ENCODE measurements around the gene SLC31A1.

Gene SLC31A1

GRCh38 chr9:113205432-113205831, 15.9 kb upstream of the SLC31A1 start:
- no peak for TF ChIP-seq SUZ12 (IDR thresholded peaks at IDR 0.05; ENCODE audit: extremely low read depth, insufficient read depth, insufficient read length)
- no peak for TF ChIP-seq ZNF274 (IDR thresholded peaks at IDR 0.05; ENCODE audit: low read depth, low read length)
- TF ChIP-seq YY1 (IDR thresholded peaks at IDR 0.05; ENCODE audit: insufficient read depth, insufficient read length) = no peak
- H3K9me3 ChIP-seq (ENCODE audit: insufficient read depth, low read length) = no peaks in the 10 kb centered on the region
- H3K4me3 ChIP-seq (ENCODE audit: insufficient read length, low read depth) = no peak overlapping the region
- no peak overlapping the region for H3K9ac ChIP-seq (ENCODE audit: insufficient read length, low read depth)
- no peaks in the 10 kb centered on the region for H3K4me1 ChIP-seq (ENCODE audit: insufficient read depth, insufficient read length)
- no peak for DNase-seq (ENCODE audit: low read depth, low spot score)
- H3K27me3 ChIP-seq (ENCODE audit: insufficient read depth, insufficient read length) = no peaks in the 10 kb centered on the region
- H3K36me3 ChIP-seq (ENCODE audit: insufficient read depth, insufficient read length, low read length) = peaks cover 46% of the 10 kb centered on the region

GRCh38 chr9:113205861-113206260, 15.5 kb upstream of the SLC31A1 start:
- Histone ChIP-seq H3K36me3 (ENCODE audit: insufficient read depth, insufficient read length, low read length) (peaks cover 50% of the 10 kb centered on the region), H3K4me1 (ENCODE audit: insufficient read depth, insufficient read length) (no peaks in the 10 kb centered on the region), H3K9me3 (ENCODE audit: insufficient read depth, low read length) (no peaks in the 10 kb centered on the region), H3K27me3 (ENCODE audit: insufficient read depth, insufficient read length) (no peaks in the 10 kb centered on the region), H3K9ac (ENCODE audit: insufficient read length, low read depth) (no peak overlapping the region), H3K4me3 (ENCODE audit: insufficient read length, low read depth) (no peak overlapping the region)
- no peak for TF ChIP-seq ZNF274 (IDR thresholded peaks at IDR 0.05; ENCODE audit: low read depth, low read length)
- no peak for TF ChIP-seq YY1 (IDR thresholded peaks at IDR 0.05; ENCODE audit: insufficient read depth, insufficient read length)
- no peak for TF ChIP-seq SUZ12 (IDR thresholded peaks at IDR 0.05; ENCODE audit: extremely low read depth, insufficient read depth, insufficient read length)
- DNase-seq (ENCODE audit: low read depth, low spot score) = no peak

DNA sequence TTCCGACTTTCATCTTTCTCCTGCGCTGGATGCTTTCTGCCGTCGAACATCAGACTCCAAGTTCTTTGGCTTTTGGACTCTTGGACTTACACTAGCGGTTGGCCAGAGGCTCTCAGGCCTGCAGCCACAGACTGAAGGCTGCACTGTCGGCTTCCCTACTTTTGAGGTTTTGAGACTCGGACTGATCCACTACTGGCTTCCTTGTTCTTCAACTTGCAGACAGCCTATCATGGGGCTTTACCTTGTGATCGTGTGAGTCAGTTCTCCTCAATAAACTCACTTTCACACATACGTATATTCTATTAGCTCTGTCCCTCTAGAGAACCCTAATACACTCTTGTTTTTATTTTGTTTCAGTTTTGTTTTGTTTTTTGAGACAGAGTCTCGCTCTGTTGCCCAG, 10.5 kb upstream of the SLC31A1 start:
- Histone ChIP-seq H3K36me3 (ENCODE audit: insufficient read depth, insufficient read length, low read length) (peaks cover 42% of the 10 kb centered on the region), H3K27me3 (ENCODE audit: insufficient read depth, insufficient read length) (no peaks in the 10 kb centered on the region), H3K9me3 (ENCODE audit: insufficient read depth, low read length) (no peaks in the 10 kb centered on the region), H3K9ac (ENCODE audit: insufficient read length, low read depth) (no peak overlapping the region), H3K4me3 (ENCODE audit: insufficient read length, low read depth) (no peak overlapping the region), H3K4me1 (ENCODE audit: insufficient read depth, insufficient read length) (no peaks in the 10 kb centered on the region)
- no peak for DNase-seq (ENCODE audit: low read depth, low spot score)
- no peak for TF ChIP-seq ZNF274 (IDR thresholded peaks at IDR 0.05; ENCODE audit: low read depth, low read length)
- TF ChIP-seq SUZ12 (IDR thresholded peaks at IDR 0.05; ENCODE audit: extremely low read depth, insufficient read depth, insufficient read length) = no peak
- no peak for TF ChIP-seq YY1 (IDR thresholded peaks at IDR 0.05; ENCODE audit: insufficient read depth, insufficient read length)

DNA sequence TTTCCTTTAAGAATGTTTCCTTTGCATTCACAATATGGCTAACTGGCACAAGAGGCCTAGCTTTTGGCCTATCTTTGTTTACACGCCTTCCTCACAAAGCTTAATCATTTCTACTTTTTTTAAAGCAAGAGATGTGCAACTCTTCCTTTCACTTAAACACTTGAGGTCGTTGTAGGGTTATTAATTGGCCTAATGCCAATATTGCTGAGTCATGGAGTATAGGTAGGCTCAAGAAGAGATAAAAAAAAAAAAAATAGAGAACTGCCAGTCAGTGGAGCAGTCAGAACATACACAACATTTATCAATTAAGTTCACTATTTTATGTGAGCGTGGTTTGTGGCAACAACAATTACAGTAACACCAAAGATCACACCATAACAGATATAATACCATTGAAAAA, 6.2 kb upstream of the SLC31A1 start:
- H3K9me3 ChIP-seq (ENCODE audit: insufficient read depth, low read length) = no peaks in the 10 kb centered on the region
- no peak for DNase-seq (ENCODE audit: low read depth, low spot score)
- no peak overlapping the region for H3K9ac ChIP-seq (ENCODE audit: insufficient read length, low read depth)
- no peak for TF ChIP-seq YY1 (IDR thresholded peaks at IDR 0.05; ENCODE audit: insufficient read depth, insufficient read length)
- no peak for TF ChIP-seq ZNF274 (IDR thresholded peaks at IDR 0.05; ENCODE audit: low read depth, low read length)
- TF ChIP-seq SUZ12 (IDR thresholded peaks at IDR 0.05; ENCODE audit: extremely low read depth, insufficient read depth, insufficient read length) = no peak
- no peaks in the 10 kb centered on the region for H3K27me3 ChIP-seq (ENCODE audit: insufficient read depth, insufficient read length)
- no peaks in the 10 kb centered on the region for H3K4me1 ChIP-seq (ENCODE audit: insufficient read depth, insufficient read length)
- H3K4me3 ChIP-seq (ENCODE audit: insufficient read length, low read depth) = no peak overlapping the region
- peaks cover 26% of the 10 kb centered on the region for H3K36me3 ChIP-seq (ENCODE audit: insufficient read depth, insufficient read length, low read length)

- peaks cover 16% of the 10 kb centered on the region for H3K36me3 ChIP-seq (ENCODE audit: insufficient read depth, insufficient read length, low read length)
- H3K9ac ChIP-seq (ENCODE audit: insufficient read length, low read depth) = no peak overlapping the region
- H3K9me3 ChIP-seq (ENCODE audit: insufficient read depth, low read length) = no peaks in the 10 kb centered on the region
- no peaks in the 10 kb centered on the region for H3K27me3 ChIP-seq (ENCODE audit: insufficient read depth, insufficient read length)
- no peak overlapping the region for H3K4me3 ChIP-seq (ENCODE audit: insufficient read length, low read depth)
- TF ChIP-seq YY1 (IDR thresholded peaks at IDR 0.05; ENCODE audit: insufficient read depth, insufficient read length) = no peak
- TF ChIP-seq ZNF274 (IDR thresholded peaks at IDR 0.05; ENCODE audit: low read depth, low read length) = no peak
- no peak for TF ChIP-seq SUZ12 (IDR thresholded peaks at IDR 0.05; ENCODE audit: extremely low read depth, insufficient read depth, insufficient read length)
- H3K4me1 ChIP-seq (ENCODE audit: insufficient read depth, insufficient read length) = no peaks in the 10 kb centered on the region
- no peak for DNase-seq (ENCODE audit: low read depth, low spot score)
Measured at GRCh38 chr9:113216406-113216805, 4.9 kb upstream of the SLC31A1 start.

DNA sequence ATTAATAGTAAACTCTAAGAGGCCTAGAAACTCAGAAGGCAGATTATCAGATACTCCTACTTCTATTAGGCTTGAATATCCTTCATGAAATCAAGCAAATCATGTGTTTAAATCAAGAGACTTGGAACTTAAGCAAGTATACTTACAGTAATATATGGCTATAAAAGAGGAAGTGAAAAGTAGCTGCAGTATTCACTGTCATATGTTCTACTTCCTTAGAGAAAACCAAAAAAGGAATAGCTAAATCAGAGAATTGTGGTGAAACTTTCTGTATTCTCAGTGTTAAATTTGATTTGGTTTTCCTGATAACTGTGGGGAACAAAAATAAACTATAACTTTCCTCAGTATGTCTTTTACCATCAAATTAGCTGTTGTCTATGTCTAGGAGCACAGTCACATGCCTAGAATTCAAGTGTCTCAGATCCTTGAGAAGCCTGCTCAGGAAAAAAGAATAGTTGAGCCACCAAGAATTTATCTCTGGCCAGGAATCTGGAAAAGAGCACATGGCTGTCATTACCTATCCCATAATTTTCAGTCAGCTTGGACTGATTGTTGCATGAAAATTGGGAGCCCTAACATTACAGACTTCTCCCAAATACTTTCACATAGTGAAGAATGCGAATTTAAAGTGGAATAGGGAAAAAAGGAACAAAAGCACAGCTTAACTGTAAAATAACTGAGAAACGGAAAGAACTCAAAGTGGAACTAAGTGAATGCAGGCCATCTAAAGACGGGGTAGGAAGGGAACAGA, 2.0 kb upstream of the SLC31A1 start:
- H3K36me3 ChIP-seq (ENCODE audit: insufficient read depth, insufficient read length, low read length) = peaks cover 16% of the 10 kb centered on the region
- no peaks in the 10 kb centered on the region for H3K4me1 ChIP-seq (ENCODE audit: insufficient read depth, insufficient read length)
- DNase-seq (ENCODE audit: low read depth, low spot score) = no peak
- H3K9ac ChIP-seq (ENCODE audit: insufficient read length, low read depth) = no peak overlapping the region
- H3K27me3 ChIP-seq (ENCODE audit: insufficient read depth, insufficient read length) = no peaks in the 10 kb centered on the region
- no peaks in the 10 kb centered on the region for H3K9me3 ChIP-seq (ENCODE audit: insufficient read depth, low read length)
- H3K4me3 ChIP-seq (ENCODE audit: insufficient read length, low read depth) = no peak overlapping the region
- no peak for TF ChIP-seq YY1 (IDR thresholded peaks at IDR 0.05; ENCODE audit: insufficient read depth, insufficient read length)
- no peak for TF ChIP-seq ZNF274 (IDR thresholded peaks at IDR 0.05; ENCODE audit: low read depth, low read length)
- TF ChIP-seq SUZ12 (IDR thresholded peaks at IDR 0.05; ENCODE audit: extremely low read depth, insufficient read depth, insufficient read length) = no peak

DNA sequence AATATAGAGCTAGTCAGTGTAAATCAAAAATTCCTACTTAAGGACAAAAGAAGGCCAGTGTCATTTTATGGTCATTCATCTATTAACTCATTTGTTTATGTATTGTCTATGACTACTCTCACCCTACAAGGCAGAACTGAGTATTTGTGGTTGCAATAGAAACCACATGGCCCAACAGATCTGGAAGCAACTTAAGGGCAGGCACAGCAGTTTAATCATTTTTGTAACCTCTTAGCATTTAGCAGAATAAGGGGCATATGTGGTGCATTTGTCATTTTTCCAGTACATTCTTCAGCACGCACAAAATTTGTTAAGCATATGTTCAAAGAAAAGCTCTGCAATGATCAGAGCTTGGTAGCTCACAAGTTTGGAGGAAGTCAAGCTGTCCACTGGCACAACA, 1.4 kb upstream of the SLC31A1 start:
- Histone ChIP-seq H3K36me3 (ENCODE audit: insufficient read depth, insufficient read length, low read length) (peaks cover 20% of the 10 kb centered on the region), H3K27me3 (ENCODE audit: insufficient read depth, insufficient read length) (no peaks in the 10 kb centered on the region), H3K9ac (ENCODE audit: insufficient read length, low read depth) (peak overlapping the region; percentile 93), H3K4me3 (ENCODE audit: insufficient read length, low read depth) (peak overlapping the region; percentile 85), H3K9me3 (ENCODE audit: insufficient read depth, low read length) (no peaks in the 10 kb centered on the region), H3K4me1 (ENCODE audit: insufficient read depth, insufficient read length) (no peaks in the 10 kb centered on the region)
- no peak for DNase-seq (ENCODE audit: low read depth, low spot score)
- TF ChIP-seq YY1 (IDR thresholded peaks at IDR 0.05; ENCODE audit: insufficient read depth, insufficient read length) = no peak
- TF ChIP-seq ZNF274 (IDR thresholded peaks at IDR 0.05; ENCODE audit: low read depth, low read length) = no peak
- TF ChIP-seq SUZ12 (IDR thresholded peaks at IDR 0.05; ENCODE audit: extremely low read depth, insufficient read depth, insufficient read length) = no peak

Measured in NT2/D1 (cell line).